Hepatocyte (in vitro differentiated cells): Measurements from ENCODE around the gene SYAP1. TPM values are rescaled to one million over a fixed set of nuclear protein-coding genes. Genes with fewer than 3 reads are reported as not detected.

Experiments
- DNase-seq: peaks from one replicate; pipeline ENCODE4 v3.0.0-alpha.2; 2016; ENCODE audit warnings: low spot score
- H2AFZ ChIP-seq: fragments of 200-600 bp; sonication (generic); 2 replicates; pipeline ENCODE4 v1.6.0; 2016; ENCODE audit warnings: antibody characterized with exemption, mild to moderate bottlenecking
- H3K27ac ChIP-seq: fragments of 200-600 bp; sonication (generic); 2 replicates; pipeline ENCODE4 v1.5.1; 2016; ENCODE audit warnings: mild to moderate bottlenecking
- H3K27me3 ChIP-seq: fragments of 200-600 bp; sonication (generic); 2 replicates; pipeline ENCODE4 v1.6.1; 2016
- H3K36me3 ChIP-seq: fragments of 200-600 bp; sonication (generic); replicated peaks from 2 replicates; pipeline ENCODE4 v1.5.1; 2016; ENCODE audit warnings: low read depth; ENCODE audit not compliant: insufficient read depth
- H3K4me1 ChIP-seq: fragments of 200-600 bp; sonication (generic); 2 replicates; pipeline ENCODE4 v1.5.1; 2016; ENCODE audit warnings: mild to moderate bottlenecking, moderate library complexity; ENCODE audit not compliant: insufficient read depth
- H3K4me2 ChIP-seq: fragments of 200-600 bp; sonication (generic); 2 replicates; pipeline ENCODE4 v1.6.0; 2016
- H3K4me3 ChIP-seq: fragments of 200-600 bp; sonication (generic); 2 replicates; pipeline ENCODE4 v1.5.1; 2016; ENCODE audit warnings: mild to moderate bottlenecking
- H3K79me2 ChIP-seq: fragments of 200-600 bp; sonication (generic); 2 replicates; pipeline ENCODE4 v1.6.0; 2017; ENCODE audit warnings: mild to moderate bottlenecking
- H3K9me2 ChIP-seq: fragments of 200-600 bp; sonication (generic); replicated peaks from 2 replicates; pipeline ENCODE4 v1.6.0; 2017; ENCODE audit warnings: mild to moderate bottlenecking; ENCODE audit not compliant: insufficient read depth
- H3K9me3 ChIP-seq: fragments of 200-600 bp; sonication (generic); 2 replicates; pipeline ENCODE4 v1.5.1; 2016; ENCODE audit warnings: low read depth, mild to moderate bottlenecking
- H4K20me1 ChIP-seq: fragments of 200-600 bp; sonication (generic); 2 replicates; pipeline ENCODE4 v1.6.0; 2016; ENCODE audit warnings: mild to moderate bottlenecking; ENCODE audit not compliant: insufficient read depth, poor library complexity, severe bottlenecking
- EZH2 ChIP-seq: fragments of 200-600 bp; sonication (generic); IDR thresholded peaks from 2 replicates; pipeline ENCODE4 v1.6.1; 2016; ENCODE audit warnings: antibody characterized with exemption, mild to moderate bottlenecking, borderline replicate concordance
- EZH2phosphoT487 ChIP-seq: fragments of 200-600 bp; sonication (generic); IDR thresholded peaks from one replicate; pipeline ENCODE4 v1.6.1; 2018; ENCODE audit warnings: antibody characterized with exemption, mild to moderate bottlenecking, low read depth, moderate library complexity; ENCODE audit not compliant: unreplicated experiment, severe bottlenecking
- WGBS: methylation state at CpG from one replicate; pipeline ENCODE4 v1.1.6; 2016; ENCODE audit warnings: low lambda C conversion rate; ENCODE audit errors: missing lambda C conversion rate; 5-methylcytosine and 5-hydroxymethylcytosine counted together
- polyA plus RNA-seq: library from polyadenylated mRNA; unstranded; fragments of >200 nt; fragmentation: Nextera tagmentation; extraction: Ambion mirVana; gene quantifications from 2 replicates; pipeline ENCODE4 v1.2.1, GENCODE V29; 2016
- total RNA-seq: library from RNA; depleted of rRNA; stranded (reverse); fragments of >200 nt; gene quantifications from 2 replicates; pipeline ENCODE4 v1.2.3, GENCODE V29; 2014
- TF ChIP-seq, protein P1 (sequence below): fragments of 200-600 bp; sonication (generic); IDR thresholded peaks from 2 replicates; pipeline ENCODE4 v1.5.1; 2016; ENCODE audit warnings: antibody characterized with exemption, mild to moderate bottlenecking; ENCODE audit not compliant: poor library complexity

Gene SYAP1, protein sequence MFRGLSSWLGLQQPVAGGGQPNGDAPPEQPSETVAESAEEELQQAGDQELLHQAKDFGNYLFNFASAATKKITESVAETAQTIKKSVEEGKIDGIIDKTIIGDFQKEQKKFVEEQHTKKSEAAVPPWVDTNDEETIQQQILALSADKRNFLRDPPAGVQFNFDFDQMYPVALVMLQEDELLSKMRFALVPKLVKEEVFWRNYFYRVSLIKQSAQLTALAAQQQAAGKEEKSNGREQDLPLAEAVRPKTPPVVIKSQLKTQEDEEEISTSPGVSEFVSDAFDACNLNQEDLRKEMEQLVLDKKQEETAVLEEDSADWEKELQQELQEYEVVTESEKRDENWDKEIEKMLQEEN
- total RNA-seq: 57.8 and 59.7 TPM in 2 replicates
- polyA plus RNA-seq: 50.2 and 52.1 TPM in 2 replicates

DNA sequence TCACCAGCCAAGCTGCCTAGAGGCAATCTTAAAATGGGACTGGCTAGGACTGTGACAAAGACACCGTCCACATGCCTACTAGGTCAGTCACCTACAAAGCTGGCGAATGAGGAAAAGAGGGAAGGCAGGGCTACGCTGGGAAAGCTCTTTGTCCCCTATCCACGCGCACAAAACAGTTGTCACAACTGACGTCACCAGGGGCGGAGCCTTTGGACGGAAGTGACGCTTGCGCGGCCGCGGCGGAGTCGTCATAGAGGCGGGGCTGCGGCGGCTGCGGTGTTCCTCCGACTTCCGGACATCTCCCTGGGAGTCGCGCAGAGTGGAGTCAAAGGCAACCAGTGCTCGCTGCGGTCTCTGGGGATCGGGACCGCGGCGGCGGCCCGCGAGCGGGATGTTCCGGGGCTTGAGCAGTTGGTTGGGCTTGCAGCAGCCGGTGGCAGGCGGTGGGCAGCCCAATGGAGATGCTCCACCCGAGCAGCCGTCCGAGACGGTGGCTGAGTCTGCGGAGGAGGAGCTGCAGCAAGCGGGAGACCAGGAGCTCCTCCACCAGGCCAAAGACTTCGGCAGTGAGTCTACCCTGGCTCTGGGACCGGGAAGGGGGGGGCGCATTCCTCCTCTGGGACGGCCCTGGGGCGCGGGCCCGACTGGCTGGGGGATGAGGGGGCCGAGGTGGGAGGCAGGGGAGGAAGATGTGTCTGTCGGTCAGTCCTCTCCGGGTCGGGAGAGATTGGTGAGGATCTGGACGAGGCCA lies at the start of gene SYAP1:
Gene SYAP1 (plus strand): TSS at position 279 of the 751 bp plus-strand sequence. CDS start 113 bp downstream, at position 392.
- peak; percentile 99 for DNase-seq
- Histone ChIP-seq H2AFZ (peak within 1 kb of the TSS; percentile 57), H3K27me3 (no peaks in the 10 kb centered on the region), H3K79me2 (peaks cover 47% of the 10 kb centered on the region), H3K9me3 (no peaks in the 10 kb centered on the region), H3K4me1 (peaks cover 38% of the 10 kb centered on the region), H3K4me3 (peak within 1 kb of the TSS; percentile 51), H4K20me1 (peaks cover 14% of the 10 kb centered on the region), H3K9me2 (no peaks in the 10 kb centered on the region), H3K36me3 (no peaks in the 10 kb centered on the region), H3K27ac (peak within 1 kb of the TSS; percentile 98), H3K4me2 (peak within 1 kb of the TSS; percentile 86)
- WGBS: under 1% methylated on average over 38 of the region's 54 CpGs
- TF ChIP-seq EZH2phosphoT487: no peak
- TF ChIP-seq, protein P1, sequence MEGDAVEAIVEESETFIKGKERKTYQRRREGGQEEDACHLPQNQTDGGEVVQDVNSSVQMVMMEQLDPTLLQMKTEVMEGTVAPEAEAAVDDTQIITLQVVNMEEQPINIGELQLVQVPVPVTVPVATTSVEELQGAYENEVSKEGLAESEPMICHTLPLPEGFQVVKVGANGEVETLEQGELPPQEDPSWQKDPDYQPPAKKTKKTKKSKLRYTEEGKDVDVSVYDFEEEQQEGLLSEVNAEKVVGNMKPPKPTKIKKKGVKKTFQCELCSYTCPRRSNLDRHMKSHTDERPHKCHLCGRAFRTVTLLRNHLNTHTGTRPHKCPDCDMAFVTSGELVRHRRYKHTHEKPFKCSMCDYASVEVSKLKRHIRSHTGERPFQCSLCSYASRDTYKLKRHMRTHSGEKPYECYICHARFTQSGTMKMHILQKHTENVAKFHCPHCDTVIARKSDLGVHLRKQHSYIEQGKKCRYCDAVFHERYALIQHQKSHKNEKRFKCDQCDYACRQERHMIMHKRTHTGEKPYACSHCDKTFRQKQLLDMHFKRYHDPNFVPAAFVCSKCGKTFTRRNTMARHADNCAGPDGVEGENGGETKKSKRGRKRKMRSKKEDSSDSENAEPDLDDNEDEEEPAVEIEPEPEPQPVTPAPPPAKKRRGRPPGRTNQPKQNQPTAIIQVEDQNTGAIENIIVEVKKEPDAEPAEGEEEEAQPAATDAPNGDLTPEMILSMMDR: no peak
- no peak for TF ChIP-seq EZH2

DNA sequence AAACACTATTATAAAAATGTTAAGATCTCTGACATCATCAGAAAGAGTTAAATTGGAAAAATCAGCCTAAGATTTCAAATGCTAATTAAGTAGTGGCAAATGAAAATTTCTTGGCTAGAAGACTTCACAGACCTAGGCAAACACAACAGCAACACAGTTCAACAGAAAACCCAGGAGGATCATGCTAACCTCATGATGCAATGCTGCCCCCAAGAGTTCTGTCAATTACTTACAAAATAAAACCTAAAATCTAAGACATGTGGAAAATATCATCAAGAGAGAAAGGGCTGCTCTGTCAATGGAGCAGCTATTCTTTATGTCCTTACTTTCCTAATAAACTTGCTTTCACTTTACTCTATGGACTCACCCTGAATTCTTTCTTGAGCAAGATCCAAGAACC lies 48.4 kb upstream of the SYAP1 start:
- Histone ChIP-seq H3K79me2 (no peaks in the 10 kb centered on the region), H2AFZ (no peak overlapping the region), H3K4me2 (no peak overlapping the region), H3K9me3 (no peaks in the 10 kb centered on the region), H4K20me1 (no peaks in the 10 kb centered on the region), H3K36me3 (peaks cover 5% of the 10 kb centered on the region), H3K4me1 (no peaks in the 10 kb centered on the region), H3K4me3 (no peak overlapping the region), H3K9me2 (no peaks in the 10 kb centered on the region), H3K27ac (no peak overlapping the region), H3K27me3 (no peaks in the 10 kb centered on the region)
- TF ChIP-seq, protein P1: peak; percentile 68
- no peak for TF ChIP-seq EZH2phosphoT487
- peak; percentile 74 for DNase-seq

DNA sequence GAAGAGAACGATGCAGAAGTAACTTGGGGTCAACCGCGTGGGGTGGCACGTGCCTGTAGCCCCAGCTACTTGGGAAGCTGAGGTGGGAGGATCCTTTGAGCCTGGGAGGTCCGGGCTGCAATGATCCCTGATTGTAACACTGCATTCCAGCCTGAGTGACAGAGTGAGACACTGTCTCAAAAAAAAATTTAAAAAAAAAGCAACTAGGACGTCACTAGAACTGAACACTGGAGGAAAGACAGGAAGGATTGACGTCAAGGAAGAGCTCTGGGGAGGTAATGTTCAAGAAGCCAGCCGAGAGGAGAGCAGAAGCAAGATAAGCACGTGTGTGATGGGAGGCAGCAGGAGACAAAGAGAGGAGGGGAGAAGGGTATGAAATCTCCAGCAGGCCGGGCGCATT lies 40.7 kb upstream of the SYAP1 start:
- TF ChIP-seq EZH2phosphoT487: no peak
- no peak for TF ChIP-seq EZH2
- TF ChIP-seq, protein P1: no peak
- Histone ChIP-seq H3K27me3 (no peaks in the 10 kb centered on the region), H3K36me3 (no peaks in the 10 kb centered on the region), H3K9me3 (no peaks in the 10 kb centered on the region), H4K20me1 (no peaks in the 10 kb centered on the region), H3K4me2 (no peak overlapping the region), H3K4me1 (no peaks in the 10 kb centered on the region), H2AFZ (no peak overlapping the region), H3K27ac (no peak overlapping the region), H3K79me2 (no peaks in the 10 kb centered on the region), H3K4me3 (no peak overlapping the region), H3K9me2 (no peaks in the 10 kb centered on the region)
- no peak for DNase-seq
- WGBS: 76% methylated on average over 11 of the region's 11 CpGs
